Activated CD4-positive, alpha-beta T cell treated with anti-CD3 and anti-CD28 coated beads for 1 hour (primary cell): Measurements from ENCODE around the gene RANGAP1.

Experiments used
- DNase-seq: peaks from one replicate; pipeline ENCODE4 v3.0.0-alpha.2; 2020

Gene RANGAP1

DNA sequence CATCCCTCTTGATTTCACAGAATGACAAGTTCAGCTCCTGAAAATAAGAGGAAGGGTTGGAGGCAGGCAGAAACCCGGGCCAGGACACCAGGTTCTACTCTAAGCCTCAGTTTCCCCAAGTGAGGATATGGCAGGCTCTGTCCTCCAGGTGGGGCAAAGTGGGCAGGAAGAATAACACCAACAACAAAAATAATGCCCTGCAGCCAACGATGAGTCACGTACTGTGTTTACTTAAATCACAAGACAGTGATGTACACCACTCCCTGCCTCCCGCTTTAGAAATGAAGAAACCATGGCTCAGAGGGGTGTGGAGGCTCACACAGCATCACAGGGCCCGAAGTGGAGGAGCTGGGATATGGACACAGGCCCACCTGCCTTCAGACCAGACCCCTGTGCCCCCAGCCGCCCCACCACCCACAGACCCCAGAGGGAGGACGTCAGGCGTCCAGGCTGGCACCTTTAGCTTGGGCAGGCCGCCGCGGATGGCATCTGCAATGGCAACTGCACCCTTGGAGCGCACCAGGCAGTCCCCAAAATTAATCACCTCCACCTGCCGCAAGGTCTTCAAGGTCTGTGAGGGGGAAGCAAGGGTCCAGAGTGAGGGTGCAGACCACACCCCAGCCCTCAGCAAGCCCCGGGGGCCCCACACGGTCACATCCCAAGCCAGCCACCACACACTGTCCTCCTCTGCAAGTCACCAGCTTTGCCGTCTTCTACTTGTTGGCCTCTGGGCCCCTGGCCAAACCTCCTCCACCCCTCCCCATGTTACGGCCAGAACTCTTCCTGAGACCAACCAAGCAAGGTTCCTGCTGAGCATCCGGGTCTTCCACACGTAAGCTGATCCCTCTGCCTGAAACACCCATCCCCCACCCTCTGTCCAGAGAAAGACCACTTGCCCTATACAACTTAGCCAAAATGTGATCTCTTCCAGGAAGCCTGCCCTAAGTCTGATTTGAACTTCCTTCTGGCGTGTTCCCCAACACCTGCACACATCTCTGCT lies 29.4 kb downstream of the RANGAP1 start:
- no peak for DNase-seq

DNA sequence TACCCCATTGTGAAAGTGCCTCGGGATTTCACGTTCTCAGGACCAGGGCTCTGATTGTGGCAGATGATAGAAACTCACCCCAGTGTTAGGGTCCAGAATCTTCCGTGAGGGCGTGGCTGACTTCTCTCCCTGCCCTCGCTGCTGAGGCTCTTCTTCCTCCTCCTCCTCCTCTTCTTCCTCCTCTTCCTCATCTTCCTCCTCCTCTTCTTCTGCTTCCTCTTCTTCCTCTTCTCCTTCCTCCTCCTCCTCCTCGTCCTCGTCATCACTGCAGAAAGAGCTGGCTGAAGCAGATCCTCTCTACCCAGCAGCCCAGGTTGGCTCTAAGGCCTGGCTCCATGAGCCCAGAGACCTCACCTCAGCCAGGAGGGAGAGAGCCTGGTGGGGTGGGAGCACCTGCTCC lies 31.8 kb downstream of the RANGAP1 start:
- DNase-seq = no peak

DNA sequence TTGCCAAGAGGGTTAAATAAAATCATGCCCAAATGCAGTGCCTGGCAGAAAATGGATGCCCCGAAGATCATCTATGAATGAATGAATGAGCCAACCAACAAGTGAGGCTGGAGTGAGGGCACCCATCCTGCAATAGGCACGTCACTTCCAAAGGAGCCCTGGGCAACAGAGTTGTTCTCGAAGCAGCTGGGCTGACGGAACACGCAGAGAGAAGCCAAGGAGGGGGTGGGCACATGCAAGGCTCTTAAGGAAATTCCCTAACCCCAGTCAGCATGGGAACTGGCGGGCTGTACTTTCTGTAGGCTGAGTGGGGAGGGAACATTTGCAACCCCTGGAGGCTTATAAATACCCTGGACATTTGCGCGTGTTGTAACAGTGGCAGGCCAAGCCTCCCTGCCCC lies 33.6 kb downstream of the RANGAP1 start:
- no peak for DNase-seq

DNA sequence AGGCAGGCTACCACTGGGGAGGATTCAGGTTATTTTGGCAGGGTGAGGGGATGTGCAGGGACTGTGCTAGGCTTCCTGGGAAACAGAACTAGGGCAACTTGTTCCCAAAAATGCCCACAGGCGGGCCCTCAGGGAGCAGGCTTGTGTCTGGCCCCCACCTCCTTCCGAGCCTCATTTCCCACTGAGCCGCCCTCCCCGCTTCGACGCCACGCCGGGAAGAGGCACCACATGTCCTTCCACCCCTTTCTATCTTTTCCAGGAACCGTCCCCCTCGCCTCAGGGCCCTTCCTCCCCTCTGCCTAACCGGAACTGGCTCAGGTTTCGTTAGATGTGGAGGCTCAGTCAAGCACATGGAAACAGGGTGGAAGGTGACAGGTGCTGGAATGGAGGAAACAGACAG lies 35.9 kb downstream of the RANGAP1 start:
- DNase-seq = no peak

DNA sequence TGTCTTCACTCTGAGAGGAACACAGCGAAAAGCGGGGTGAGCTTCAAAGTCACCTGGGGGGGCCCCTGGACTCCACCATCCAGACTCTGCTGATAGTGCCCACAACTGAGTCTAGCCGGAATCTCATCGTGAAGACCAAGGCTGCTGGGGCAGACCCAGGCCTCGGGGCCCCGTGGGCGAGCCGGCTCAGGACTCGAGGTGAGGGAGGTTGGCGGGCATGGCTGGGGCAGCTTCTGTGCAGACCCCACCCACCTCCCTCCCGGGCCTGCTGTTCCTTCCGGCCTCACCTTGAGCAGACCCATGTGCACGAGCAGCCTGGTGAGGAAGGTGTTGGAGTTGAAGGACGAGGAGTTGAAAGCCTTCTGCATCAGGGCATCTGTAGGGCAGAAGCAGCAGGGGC lies 36.5 kb downstream of the RANGAP1 start:
- DNase-seq = no peak

DNA sequence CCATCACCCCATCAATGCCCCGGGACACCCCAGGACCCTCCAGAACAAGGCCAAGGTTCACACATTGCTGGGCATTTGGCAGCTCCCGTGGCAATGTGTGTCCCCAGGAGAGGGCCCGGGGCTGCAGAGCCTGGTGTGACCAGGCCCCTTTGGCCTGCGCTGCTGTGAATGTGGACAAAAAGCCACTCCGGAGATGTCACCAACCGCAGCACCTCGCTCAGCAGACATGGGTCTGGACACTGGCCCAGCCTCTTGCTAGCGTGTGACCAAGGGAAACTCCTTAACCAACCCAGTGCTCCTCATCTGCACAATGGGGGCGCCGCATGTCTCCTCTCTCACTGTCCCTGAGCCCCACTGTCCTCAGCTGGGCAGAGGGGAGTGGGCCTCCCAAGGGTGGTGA lies 37.2 kb downstream of the RANGAP1 start:
- DNase-seq = no peak

DNA sequence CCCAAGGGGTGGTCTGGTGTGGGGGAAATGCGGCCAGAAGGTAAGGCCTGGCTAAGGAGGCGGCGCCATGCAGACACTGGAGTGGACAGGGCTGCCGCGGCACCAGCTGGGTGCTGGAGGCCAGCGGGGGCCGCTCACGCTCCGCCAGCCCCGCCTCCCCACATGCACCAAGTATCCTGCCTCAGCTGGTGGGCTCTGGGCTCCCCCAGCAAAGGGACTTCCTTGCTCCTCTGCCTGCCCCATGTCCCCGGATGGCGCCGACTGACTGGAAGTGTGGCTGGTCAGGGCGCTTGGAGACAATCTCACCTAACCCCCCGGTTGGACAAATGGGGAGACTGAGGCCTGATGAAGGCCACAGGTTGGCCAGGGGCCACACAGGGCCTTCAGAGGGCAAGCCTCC lies 37.7 kb downstream of the RANGAP1 start:
- no peak for DNase-seq

DNA sequence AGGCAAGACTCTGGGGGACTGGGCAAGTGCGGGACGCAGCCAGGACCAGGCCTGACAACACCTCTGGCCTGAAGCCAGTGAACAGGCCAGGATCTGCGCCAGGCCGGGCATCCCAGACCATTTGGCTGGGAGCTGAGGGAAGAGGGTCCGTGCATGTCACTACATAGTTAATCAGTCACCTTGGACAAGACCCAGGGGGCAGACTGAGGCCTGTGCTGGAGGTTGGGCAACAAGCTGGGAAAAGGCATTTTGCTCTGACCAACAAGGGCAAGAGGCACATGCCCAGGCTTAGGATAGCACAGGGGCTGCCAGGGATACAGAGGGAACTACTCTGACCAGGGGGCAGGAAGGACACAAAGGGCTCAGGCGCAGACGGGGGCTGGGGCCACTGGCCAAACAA lies 38.3 kb downstream of the RANGAP1 start:
- DNase-seq = no peak

DNA sequence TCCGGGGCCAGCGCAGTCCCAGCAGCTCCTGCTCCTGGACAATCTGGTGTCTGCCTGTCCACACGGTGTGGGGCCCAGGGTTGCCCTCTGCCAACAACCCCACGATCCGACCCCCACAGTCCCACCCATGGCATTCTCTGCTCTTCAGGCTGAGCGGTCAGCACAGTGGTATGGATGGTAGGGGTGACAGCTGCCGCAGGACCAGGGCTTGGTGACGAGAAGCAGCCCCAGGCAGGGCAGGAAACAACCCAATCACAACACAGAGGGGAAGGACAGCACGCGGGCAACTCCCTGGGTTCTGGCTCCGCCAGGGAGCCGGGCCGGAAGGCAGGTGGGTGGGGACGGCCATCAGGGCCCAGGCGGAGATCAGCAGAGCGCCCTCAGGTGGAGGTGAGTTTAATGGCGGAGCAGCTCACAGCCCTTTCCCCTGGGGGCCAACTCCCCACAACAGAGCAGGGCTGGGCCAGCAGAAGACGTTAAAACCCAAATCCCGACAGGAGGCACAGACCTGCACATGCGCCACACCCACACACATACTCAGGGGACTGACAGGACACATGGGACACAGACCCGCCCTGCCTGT lies 40.0 kb downstream of the RANGAP1 start:
- no peak for DNase-seq

DNA sequence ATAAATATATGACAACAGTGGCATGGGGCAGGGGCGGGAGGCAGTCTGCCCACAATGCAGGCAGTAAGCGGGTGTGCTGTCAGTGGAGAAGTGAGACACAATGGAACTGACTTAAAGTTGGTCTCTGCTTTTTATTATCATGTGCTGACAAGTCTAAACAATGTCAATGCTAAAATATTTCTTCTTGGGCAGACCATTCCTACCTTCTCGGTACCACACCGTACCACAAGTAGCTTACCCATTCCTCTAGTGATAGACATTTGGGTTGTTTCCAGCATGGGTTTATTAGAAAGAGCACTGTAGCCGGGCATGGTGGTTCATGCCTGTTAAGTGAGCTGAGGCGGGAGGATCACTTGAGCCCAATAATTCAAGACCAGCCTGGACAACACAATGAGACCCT lies 42.6 kb downstream of the RANGAP1 start:
- no peak for DNase-seq

DNA sequence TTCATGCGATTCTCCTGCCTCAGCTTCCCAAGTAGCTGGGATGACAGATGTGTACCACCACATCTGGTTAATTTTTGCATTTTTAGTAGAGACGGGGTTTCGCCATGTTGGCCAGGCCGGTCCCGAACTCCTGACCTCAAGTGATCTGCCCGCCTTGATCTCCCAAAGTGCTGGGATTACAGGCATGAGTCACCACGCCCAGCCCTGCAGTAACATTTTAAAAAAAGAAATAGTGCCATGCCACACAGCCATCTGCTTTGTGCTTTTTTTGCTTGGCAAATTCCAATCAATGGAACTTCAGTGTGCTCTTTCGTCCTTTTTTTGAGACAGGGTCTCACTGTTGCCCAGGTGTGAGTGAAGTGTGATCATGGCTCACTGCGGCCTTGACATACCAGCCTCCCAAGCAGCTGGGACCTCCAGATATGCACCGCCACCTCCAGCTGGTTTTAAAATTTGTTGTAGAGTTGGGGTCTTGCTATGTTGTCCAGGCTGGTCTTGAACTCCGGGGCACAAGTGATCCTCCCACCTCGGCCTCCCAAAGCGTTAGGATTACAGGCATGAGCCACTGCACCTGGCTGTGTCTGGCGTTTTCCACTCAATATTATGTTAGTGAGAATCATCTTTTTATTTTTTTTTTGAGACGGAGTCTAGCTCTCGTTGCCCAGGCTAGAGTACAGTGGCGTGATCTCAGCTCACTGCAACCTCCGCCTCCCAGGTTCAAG lies 43.4 kb downstream of the RANGAP1 start:
- DNase-seq = no peak

DNA sequence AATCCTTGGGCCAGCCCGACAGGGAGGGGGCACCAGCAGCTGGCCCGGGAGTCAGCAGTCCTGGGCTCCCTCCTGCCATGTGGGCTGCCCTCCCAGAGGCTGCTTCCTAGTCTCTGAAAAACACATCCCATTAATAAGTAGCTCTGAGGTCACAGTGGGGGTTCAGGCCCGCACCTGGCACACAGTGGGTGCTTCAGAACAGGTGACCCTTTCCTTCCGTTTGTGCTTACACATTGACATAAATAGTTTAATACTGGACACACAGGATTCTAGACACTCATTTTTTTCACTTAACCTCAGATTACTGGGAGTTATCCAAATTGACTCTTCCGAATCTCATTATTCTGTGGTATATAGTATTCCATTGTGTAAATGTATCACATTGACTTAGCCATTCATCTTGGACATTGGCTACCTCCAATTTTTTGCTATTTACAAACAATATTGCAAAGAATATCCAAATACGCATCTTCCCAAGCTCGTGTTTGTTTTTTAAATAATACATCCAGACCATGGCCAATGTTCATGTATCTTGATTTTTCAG lies 44.8 kb downstream of the RANGAP1 start:
- DNase-seq = no peak

DNA sequence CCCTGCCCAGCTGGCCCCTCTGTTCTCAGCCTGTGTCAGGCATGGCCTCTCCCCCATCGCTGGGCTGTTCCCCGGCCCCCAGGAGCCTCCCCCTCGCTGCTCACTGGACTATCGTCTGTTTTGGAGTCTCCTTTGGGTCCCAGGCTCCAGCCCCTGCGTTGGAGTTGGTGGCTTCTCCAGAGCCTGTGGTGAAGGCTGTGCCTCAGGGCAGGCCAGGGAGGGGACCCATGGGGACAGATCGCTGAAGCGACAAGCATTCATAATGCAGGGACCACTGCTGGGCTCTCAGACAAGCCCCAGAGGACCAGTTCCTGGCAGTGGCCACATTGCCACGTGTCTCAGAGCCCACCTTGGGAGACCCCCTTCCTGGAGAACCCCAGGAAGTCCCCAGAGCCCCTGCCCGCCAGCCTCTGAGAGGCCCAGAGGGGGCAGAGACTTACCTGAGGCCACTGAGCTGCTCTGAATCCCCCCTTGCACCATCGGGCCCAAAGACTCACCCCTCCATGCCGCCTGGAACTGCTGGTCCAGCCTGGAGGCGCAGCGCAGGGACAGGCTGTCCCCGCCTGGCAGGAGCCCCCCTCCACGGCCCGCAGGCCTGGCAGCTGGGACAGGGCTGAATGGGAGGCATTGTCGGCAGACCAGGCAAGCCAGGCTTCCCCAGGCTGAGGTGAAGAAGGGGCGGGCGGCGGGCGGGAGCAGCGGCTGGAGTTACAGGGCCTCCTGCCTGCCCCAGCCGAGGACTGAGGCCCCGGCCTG lies 45.4 kb downstream of the RANGAP1 start, which contains the start of gene CHADL:
CHADL (minus strand) TSS at position 555 of the 756 bp plus-strand sequence; CDS start at position 505, 50 bp downstream.
- no peak for DNase-seq

DNA sequence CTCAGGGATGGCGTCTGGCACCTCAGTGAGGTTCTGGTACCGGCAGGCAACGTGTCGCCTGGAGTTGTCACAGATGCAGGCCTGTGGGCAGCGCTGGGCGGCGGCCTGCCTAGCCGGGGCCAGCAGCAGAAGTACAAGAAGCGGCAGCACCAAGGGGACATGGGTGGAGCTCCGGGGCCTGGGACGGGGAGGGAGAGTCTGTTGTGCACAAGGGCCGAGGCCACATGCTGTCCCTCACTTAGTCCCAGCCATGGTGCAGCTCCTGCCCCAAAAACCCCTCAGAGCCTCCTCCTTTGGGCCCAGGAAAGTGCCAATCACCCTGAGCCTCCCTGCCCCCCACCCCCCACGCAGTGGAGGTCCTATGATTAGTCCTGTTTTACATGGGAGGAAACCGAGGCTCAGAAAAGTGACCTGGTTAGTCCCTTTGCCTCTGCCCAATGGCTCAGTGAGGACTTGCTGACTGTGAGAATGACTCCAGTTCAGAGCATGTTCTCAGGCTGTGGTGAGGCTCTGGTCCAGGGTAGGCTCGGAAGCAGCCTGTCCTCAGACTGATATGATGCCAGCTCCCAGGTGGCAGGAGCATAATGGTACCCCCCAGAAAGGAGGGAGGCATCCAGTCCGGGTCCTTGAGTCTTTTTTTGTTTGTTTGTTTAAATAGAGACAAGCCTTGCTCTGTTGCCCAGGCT lies 46.4 kb downstream of the RANGAP1 start:
- no peak for DNase-seq

DNA sequence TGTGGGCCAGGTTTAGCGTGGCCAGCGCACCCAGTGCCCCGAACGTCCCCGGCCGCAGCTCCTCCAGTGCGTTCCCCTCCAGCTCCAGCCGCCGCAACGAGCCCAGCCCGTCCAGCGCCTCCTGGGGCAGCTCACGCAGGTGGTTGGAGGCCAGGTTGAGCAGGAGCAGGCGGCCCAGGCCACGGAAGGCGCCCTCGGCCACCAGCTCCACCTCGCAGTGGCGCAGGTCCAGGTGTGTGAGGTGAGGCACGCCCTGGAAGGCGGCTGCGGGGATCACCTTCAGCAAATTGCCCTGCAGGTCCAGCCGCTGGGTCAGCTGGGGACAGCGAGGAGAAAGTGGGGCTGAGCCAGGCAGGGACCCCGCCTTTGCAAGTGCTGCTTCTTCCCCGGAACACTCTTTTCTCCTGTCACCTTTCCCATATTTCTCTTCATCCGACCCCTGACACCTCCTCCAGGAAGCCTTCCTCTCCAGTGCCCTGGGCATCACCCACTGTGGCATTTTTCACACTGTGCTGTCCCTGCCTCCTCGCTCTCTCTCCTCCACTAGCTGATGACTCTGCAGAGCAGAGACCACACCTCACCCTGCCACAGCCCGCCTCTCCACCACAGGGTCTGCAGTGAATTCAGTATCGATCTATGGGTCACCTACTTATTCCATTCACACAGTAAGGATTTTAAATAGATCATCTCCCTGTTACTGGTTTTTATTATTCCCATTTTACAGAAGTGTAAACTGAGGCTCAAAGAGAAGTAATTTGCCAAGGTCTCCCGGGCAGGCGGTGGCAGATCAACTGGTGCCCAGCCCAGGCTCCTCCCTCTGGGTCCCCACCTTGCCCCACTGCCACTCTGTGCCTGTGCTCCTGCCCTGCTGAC lies 47.2 kb downstream of the RANGAP1 start:
- DNase-seq = no peak

DNA sequence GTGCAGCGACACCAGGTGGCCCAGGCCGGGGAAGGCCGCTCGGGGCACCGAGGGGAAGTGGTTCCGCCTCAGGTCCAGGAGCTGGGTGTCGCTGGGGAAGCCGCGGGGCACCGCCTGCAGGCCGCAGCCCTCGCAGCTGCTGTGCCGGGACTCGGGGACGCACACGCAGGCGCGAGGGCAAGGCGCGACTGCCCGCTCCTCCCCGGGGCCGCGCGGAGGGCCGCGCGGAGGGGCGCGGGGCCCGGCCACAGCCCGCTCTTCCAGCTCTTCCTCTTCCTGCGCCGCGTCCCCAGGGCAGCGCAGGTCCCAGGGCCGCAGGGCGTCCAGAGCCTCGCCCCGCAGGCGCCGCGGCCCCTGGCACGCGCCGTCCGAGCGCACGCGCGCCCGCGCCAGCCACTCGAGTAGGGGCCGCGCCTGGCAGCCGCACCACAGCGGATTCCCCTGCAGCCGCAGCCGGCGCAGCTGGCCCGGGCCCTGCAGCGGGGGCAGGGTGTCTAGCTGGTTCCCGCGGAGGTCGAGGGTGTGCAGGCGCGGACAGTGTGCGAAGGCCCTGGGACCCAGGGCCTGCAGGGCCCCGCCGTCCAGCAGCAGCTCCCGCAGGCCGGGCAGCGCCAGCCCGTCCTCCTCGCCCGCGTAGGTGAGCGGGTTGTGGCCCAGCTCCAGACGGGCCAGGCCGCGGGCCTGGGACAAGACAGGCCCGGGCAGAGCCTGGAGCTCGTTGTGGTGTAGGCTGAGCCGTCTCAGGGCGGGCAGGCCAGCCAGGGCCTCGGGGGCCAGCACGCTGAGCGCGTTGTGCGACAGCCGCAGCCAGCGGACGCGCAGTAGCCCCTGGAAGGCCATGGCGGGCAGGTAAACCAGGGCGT lies 48.0 kb downstream of the RANGAP1 start:
- peak; percentile 75 for DNase-seq

DNA sequence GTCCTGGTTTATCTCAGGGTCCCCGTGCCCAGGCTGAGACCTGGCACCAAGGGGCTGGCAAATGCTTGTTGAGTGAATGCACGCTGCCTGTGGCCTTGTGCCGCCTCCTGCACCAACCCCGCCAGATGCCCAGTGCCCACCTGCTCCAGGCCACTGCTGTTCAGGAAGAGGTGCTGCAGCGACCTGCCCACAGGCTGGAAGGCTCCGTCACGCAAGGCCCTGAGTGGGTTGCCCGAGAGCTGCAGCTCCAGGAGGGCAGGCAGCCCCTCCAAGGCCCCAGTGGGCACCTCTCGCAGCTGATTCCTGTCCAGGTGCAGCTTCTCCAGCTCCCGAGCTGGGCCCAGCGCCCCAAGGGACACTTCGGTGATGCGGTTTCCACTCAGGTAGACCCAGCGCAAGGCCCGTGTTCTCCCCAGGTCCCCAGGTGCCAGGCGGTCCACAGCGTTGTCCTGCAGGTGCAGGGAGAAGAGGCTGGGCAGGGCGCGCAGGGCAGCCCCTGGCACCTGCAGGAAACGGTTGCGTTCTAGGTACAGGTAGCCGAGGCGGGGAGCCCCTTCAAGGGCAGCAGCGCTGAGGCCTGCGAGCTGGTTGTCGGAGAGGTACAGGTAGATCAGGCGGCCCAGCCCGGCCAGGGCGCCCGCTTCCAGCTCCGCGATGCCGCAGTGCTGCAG lies 48.8 kb downstream of the RANGAP1 start:
- no peak for DNase-seq

DNA sequence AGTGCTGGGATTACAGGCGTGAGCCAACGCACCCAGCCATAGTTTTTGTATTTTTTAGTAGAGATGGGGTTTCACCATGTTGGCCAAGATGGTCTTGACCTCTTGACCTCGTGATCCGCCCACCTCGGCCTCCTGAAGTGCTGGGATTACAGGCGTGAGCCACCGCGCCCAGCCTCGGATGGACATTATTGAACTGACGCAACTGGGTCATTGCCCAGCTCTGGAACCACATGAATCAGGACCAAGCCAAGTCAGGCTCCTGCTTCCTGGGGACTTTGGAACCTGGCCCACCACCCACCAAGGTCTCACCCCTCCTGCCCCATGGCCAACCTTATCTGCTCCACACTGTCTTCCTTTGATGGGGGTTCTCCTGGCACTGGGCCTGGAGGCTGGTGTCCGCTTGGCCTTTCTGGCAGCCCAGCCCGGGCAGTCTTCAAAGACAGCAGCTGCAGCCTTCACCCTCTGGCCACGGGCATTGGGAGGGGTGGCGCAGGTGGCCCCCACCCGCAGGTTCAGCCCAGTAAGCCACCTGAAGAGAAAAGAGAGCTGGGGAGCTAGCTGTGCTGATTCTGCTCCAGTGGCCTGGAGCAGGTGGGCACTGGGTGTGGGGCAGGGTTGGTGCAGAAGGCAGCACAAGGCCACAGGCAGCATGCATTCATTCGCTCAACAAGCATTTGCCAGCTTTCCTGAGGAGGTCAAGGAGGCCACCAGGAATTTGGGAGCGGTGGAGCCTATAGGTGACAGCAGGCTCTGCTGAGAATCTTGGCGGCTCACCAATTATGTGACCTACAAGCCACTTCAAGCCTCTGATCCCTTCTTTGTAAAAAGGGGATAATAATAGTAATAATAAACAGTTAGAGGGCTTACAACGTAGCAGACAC lies 50.9 kb downstream of the RANGAP1 start:
- DNase-seq = no peak
